ENCODE results near the gene SAFB2.

DNA sequence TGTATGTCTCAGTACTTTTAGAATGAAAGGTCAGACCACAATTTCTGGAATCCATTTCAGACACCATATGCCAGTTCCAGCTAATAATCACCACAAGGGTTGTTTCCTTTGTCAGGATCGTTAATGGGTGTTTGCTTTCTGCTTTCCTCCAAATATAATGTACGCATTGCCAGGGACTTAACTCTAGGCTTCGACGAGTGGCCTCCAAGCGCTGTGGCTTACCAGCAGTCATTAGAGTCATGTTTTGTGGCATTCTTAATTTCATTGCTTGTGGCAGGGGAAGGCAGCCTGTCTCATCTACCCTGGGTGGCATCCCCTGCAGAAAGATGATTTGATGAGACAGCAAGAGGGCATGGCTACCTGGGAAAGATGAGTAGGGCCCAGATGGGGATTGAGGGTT is 22.8 kb upstream of the SAFB2 start:
- TF ChIP-seq CTCF (IDR thresholded peaks at IDR 0.05) = no peak
- no peak for TF ChIP-seq EZH2 (IDR thresholded peaks at IDR 0.05)
